Astrocyte of the cerebellum (primary cell): ENCODE results near the gene HMGB4.

Source experiments
- DNase-seq: peaks from one replicate; pipeline ENCODE4 v3.0.0-alpha.2; 2011; ENCODE audit warnings: low read depth
- H3K4me3 ChIP-seq: 2 replicates; pipeline ENCODE4 v1.5.1; 2011; ENCODE audit warnings: mild to moderate bottlenecking, low read depth, low read length, moderate library complexity
- CTCF ChIP-seq: IDR thresholded peaks from 2 replicates; pipeline ENCODE4 v1.5.1; 2012; ENCODE audit warnings: low read length, low read depth, moderate library complexity, mild to moderate bottlenecking; ENCODE audit errors: missing control alignments
- in situ Hi-C: cut with HindIII; loops from 2 replicates; pipeline ENCODE4 v1.10.0; 2017; ENCODE audit warnings: low sequenced_read_pairs

HMGB4 gene

GRCh38 chr1:33878392-33878791 is 14.5 kb downstream of the HMGB4 start:
- TF ChIP-seq CTCF = no peak
- H3K4me3 ChIP-seq = no peak overlapping the region
- DNase-seq = no peak
- in situ Hi-C loops = no loop called here

- H3K4me3 ChIP-seq = no peak overlapping the region
- no peak for TF ChIP-seq CTCF
- in situ Hi-C loops = no loop called here
- DNase-seq = no peak
Observed at GRCh38 chr1:33880305-33880704, 16.4 kb downstream of the HMGB4 start.

GRCh38 chr1:33886496-33886895 is 22.6 kb downstream of the HMGB4 start:
- in situ Hi-C loops = no loop called here
- H3K4me3 ChIP-seq = no peak overlapping the region
- no peak for TF ChIP-seq CTCF
- no peak for DNase-seq

GRCh38 chr1:33893147-33893830 is 29.4 kb downstream of the HMGB4 start:
- in situ Hi-C loops = no loop called here
- H3K4me3 ChIP-seq = no peak overlapping the region
- DNase-seq = peak; percentile 26
- no peak for TF ChIP-seq CTCF

GRCh38 chr1:33895396-33895795 is 31.5 kb downstream of the HMGB4 start:
- no peak overlapping the region for H3K4me3 ChIP-seq
- DNase-seq = no peak
- in situ Hi-C loops = no loop called here
- no peak for TF ChIP-seq CTCF

- TF ChIP-seq CTCF = no peak
- in situ Hi-C loops = no loop called here
- H3K4me3 ChIP-seq = no peak overlapping the region
- DNase-seq = no peak
Observed at GRCh38 chr1:33895976-33896375, 32.1 kb downstream of the HMGB4 start.
